Measurements from ENCODE around the gene DNAJC15. TPM values are rescaled to one million over a fixed set of nuclear protein-coding genes. Genes with fewer than 3 reads are reported as not detected.

The DNAJC15 gene
- total RNA-seq, 1 experiment from 2014 or later: 72.2 TPM

DNA sequence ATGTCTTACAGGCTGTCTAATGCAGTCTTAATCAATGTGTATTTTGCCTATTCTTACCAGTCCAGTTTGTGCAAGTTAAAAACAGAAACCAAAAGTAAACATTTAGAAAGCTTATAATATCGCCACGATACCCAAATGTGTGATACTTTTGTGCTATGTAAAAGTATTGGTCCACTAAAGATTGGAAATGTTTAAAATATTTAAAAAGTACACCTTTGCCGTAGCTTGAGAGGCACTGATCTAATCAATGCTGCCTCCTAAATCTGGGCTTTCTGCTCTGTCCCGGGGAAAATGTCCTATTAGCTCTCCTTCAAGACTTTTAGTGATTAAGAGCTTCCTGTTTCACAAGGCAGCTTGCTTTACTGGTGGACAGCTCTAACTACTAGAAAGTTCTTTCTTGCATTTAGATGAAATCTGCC is 64.7 kb downstream of the DNAJC15 start:
- intact Hi-C loops (cut with micrococcal nuclease; ENCODE audit: unreplicated experiment): no loop called here
- Histone ChIP-seq H3K27me3 (replicated peaks; ENCODE audit: control insufficient read depth, insufficient read depth, low read length) (no peaks in the 10 kb centered on the region), H3K9me3 (no peaks in the 10 kb centered on the region), H3K4me3 (ENCODE audit: low read depth, low read length) (no peak overlapping the region), H3K4me1 (no peaks in the 10 kb centered on the region), H3K36me3 (ENCODE audit: control insufficient read depth, insufficient read depth, low read length) (0 out of 2 replicates have a peak, but pooled peaks cover 1% of the 10 kb centered on the region)
- CTCF ChIA-PET: interaction anchor here (1.1 kb wide), 1 partner anchor 12 kb away, joined by 3 read pairs; no protein-coding TSS in a partner anchor
- no TSS peak for BruUV-seq (replicated peaks)
- POLR2A ChIA-PET: no interaction called here
- TF ChIP-seq CTCF (IDR thresholded peaks at IDR 0.05; ENCODE audit: insufficient read depth in 1 of 2, low read depth in 1 of 2, low read length in 1 of 2, severe bottlenecking in 1 of 2, unreplicated experiment in 1 of 2): no peak
- peaks cover 34% of the 10 kb centered on the region for H3K4me1 Mint-ChIP-seq (ENCODE audit: low read depth, unreplicated experiment)
- H3K27me3 Mint-ChIP-seq (ENCODE audit: insufficient read depth, unreplicated experiment): no peaks in the 10 kb centered on the region
- peaks cover 96% of the 10 kb centered on the region for H3K36me3 Mint-ChIP-seq (ENCODE audit: insufficient read depth, unreplicated experiment)
- DNase-seq: no peak
- no peak overlapping the region for H3K4me3 Mint-ChIP-seq (ENCODE audit: unreplicated experiment)
- no peaks in the 10 kb centered on the region for H3K9me3 Mint-ChIP-seq (ENCODE audit: unreplicated experiment)
- H3K27ac Mint-ChIP-seq (ENCODE audit: unreplicated experiment): no peak overlapping the region

DNA sequence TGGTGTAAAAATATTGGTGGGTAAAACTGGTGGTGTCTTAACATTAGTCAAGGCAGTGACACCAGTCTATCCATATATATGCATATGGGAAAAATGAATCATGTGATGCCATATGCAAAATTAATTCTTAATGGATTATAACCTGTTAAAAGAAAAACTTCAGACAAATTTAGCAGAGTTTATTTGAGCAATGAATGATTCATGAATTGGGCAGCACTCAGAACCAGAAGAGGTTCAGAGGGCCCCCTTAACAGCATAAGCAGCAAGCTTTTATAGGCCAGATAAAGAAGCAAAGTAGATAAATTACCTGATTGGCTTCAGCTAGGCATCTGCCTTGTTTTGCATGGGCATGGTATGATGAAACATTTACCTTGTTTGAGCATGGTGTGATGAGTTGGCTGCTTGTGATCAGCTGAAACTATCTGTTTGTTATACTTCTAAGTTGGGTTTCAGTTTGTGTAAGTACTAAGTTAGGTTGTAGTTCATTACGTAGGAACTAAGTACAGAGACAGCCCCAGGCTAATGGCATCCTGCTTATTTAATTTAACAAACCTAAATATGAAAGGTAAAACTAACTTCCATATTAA is 66.6 kb downstream of the DNAJC15 start:
- H3K9me3 Mint-ChIP-seq (ENCODE audit: unreplicated experiment): no peaks in the 10 kb centered on the region
- intact Hi-C loops (cut with micrococcal nuclease; ENCODE audit: unreplicated experiment): no loop called here
- Histone ChIP-seq H3K36me3 (ENCODE audit: control insufficient read depth, insufficient read depth, low read length) (0 out of 2 replicates have a peak, but pooled peaks cover 1% of the 10 kb centered on the region), H3K4me3 (ENCODE audit: low read depth, low read length) (no peak overlapping the region), H3K9me3 (no peaks in the 10 kb centered on the region), H3K4me1 (no peaks in the 10 kb centered on the region), H3K27me3 (replicated peaks; ENCODE audit: control insufficient read depth, insufficient read depth, low read length) (no peaks in the 10 kb centered on the region)
- no peak overlapping the region for H3K4me3 Mint-ChIP-seq (ENCODE audit: unreplicated experiment)
- ChIA-PET CTCF (no interaction called here), POLR2A (no interaction called here)
- H3K4me1 Mint-ChIP-seq (ENCODE audit: low read depth, unreplicated experiment): peaks cover 35% of the 10 kb centered on the region
- no peaks in the 10 kb centered on the region for H3K27me3 Mint-ChIP-seq (ENCODE audit: insufficient read depth, unreplicated experiment)
- no peak for TF ChIP-seq CTCF (IDR thresholded peaks at IDR 0.05; ENCODE audit: insufficient read depth in 1 of 2, low read depth in 1 of 2, low read length in 1 of 2, severe bottlenecking in 1 of 2, unreplicated experiment in 1 of 2)
- BruUV-seq (replicated peaks): no TSS peak
- no peak for DNase-seq
- H3K27ac Mint-ChIP-seq (ENCODE audit: unreplicated experiment): no peak overlapping the region
- H3K36me3 Mint-ChIP-seq (ENCODE audit: insufficient read depth, unreplicated experiment): peaks cover 100% of the 10 kb centered on the region

- peaks cover 21% of the 10 kb centered on the region for H3K4me1 Mint-ChIP-seq (ENCODE audit: low read depth, unreplicated experiment)
- no peak for TF ChIP-seq CTCF (IDR thresholded peaks at IDR 0.05; ENCODE audit: insufficient read depth in 1 of 2, low read depth in 1 of 2, low read length in 1 of 2, severe bottlenecking in 1 of 2, unreplicated experiment in 1 of 2)
- H3K9me3 ChIP-seq: no peaks in the 10 kb centered on the region
- H3K4me1 ChIP-seq: no peaks in the 10 kb centered on the region
- ChIA-PET POLR2A (no interaction called here), CTCF (no interaction called here)
- no peaks in the 10 kb centered on the region for H3K27me3 ChIP-seq (replicated peaks; ENCODE audit: control insufficient read depth, insufficient read depth, low read length)
- BruUV-seq (replicated peaks): no TSS peak
- 0 out of 2 replicates have a peak, but pooled peaks cover 1% of the 10 kb centered on the region for H3K36me3 ChIP-seq (ENCODE audit: control insufficient read depth, insufficient read depth, low read length)
- DNase-seq: no peak
- H3K4me3 ChIP-seq (ENCODE audit: low read depth, low read length): no peak overlapping the region
- H3K27ac Mint-ChIP-seq (ENCODE audit: unreplicated experiment): peak overlapping the region; percentile 8
- no peak overlapping the region for H3K4me3 Mint-ChIP-seq (ENCODE audit: unreplicated experiment)
- intact Hi-C loops (cut with micrococcal nuclease; ENCODE audit: unreplicated experiment): no loop called here
- H3K9me3 Mint-ChIP-seq (ENCODE audit: unreplicated experiment): no peaks in the 10 kb centered on the region
- no peaks in the 10 kb centered on the region for H3K27me3 Mint-ChIP-seq (ENCODE audit: insufficient read depth, unreplicated experiment)
- peaks cover 94% of the 10 kb centered on the region for H3K36me3 Mint-ChIP-seq (ENCODE audit: insufficient read depth, unreplicated experiment)
These were observed 71.5 kb downstream of the DNAJC15 start for GRCh38 chr13:43094901-43095300.

Data from Caco-2 (cell line).